Limb (tissue), 2 donors: Measurements from ENCODE around the gene THAP10.
"Not testable (repeated sequence)": the region's sequence is repeated elsewhere in the genome, so short reads cannot be mapped to it uniquely, and the experiment has no call there.

Experiments used
- DNase-seq, 2 donors: peaks; one replicate each; pipeline ENCODE4 v3.0.0-alpha.2; 2016; ENCODE audit errors: extremely low spot score in 2 of 2

The THAP10 gene

DNA sequence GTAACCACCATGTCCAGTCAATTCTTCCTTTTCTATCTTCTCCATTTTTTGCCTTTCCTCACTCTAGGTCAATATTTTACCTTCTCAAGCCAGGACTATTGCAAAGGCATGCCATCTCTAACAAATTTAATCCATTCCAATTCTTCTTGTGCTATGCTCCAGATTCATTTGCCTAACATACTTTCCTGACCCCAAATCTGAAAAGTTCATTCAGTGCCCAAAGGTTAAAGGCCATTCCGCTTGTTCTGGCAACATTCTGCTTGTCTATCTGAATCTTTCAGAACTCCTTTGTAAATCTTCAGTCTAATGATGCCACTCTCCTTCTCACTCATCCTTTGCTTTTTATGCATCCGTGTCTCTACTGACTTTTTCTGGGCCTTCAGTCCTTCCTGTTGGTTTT is 15.6 kb downstream of the THAP10 start:
- no peak for DNase-seq

GRCh38 chr15:70876011-70876410 is 16.2 kb downstream of the THAP10 start:
- no peak for DNase-seq

- DNase-seq = peak in 1 of 2 donors; percentile 61
These were observed 17.0 kb downstream of the THAP10 start for GRCh38 chr15:70875001-70875782.

- DNase-seq = no peak
These were observed 18.8 kb downstream of the THAP10 start for GRCh38 chr15:70873232-70874054.

DNA sequence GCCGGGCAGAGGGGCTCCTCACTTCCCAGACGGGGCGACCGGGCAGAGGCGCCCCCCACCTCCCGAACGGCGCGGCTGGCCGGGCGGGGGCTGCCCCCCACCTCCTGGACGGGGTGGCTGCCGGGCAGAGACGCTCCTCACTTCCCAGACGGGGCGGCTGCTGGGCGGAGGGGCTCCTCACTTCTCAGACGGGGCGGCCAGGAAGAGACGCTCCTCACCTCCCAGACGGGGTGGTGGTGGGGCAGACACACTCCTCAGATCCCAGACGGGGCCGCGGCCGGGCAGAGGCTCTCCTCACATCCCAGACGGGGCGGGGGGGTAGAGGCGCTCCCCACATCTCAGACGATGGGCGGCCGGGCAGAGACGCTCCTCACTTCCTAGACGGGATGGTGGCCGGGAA is 20.7 kb downstream of the THAP10 start:
- DNase-seq = not testable (repeated sequence)

DNA sequence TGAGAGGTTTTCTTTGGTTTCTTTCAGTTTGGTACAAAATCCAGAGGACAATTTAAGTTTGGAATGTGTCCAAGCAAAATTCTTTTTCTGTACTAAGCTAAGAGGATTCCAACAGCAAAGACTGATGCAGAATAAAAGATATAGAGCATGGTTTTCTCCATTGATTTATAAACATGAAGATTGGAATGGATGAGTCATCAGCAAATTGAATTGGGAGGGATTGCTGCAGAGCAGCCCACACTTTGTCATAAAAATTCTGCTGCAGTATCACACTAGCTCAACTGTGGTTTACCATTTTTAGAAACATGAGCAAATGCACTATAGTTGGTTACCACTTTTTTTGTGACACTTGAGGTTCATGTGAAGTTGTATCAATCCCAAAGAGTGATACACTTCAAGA is 22.2 kb downstream of the THAP10 start:
- peak in 1 of 2 donors; percentile 61 for DNase-seq

- no peak for DNase-seq
These were observed 22.9 kb downstream of the THAP10 start for GRCh38 chr15:70869346-70869745.

DNA sequence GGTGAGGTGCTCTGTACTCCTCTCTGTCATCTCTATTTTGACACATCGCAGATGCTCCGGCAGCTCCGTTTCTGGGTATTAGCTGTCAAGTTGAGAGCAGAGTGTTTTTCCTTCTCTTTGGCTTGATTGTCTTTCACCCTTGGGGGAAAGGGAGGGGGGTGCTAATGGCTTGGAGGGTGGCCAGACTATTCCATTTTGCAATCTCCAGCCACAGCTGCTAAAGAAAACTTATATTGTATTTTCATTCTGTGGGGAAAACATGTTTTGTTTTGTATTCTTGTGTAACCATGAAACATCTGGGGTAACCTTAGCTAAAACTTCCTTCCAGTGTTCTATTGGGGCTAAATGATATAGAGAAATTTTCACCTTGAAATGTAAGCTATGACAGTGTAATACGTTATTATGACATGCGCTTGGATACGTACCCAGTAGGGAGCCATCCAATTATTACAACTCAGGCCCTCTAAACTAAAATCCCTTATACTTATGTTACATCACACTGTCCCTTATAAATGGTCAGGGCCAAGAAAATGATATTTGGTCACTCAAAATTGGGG is 24.2 kb downstream of the THAP10 start:
- DNase-seq = peak; percentile 59 to 67

- DNase-seq = no peak
These were observed 25.1 kb downstream of the THAP10 start for GRCh38 chr15:70866982-70867641.

- no peak for DNase-seq
These were observed 28.6 kb downstream of the THAP10 start for GRCh38 chr15:70863450-70864218.

DNA sequence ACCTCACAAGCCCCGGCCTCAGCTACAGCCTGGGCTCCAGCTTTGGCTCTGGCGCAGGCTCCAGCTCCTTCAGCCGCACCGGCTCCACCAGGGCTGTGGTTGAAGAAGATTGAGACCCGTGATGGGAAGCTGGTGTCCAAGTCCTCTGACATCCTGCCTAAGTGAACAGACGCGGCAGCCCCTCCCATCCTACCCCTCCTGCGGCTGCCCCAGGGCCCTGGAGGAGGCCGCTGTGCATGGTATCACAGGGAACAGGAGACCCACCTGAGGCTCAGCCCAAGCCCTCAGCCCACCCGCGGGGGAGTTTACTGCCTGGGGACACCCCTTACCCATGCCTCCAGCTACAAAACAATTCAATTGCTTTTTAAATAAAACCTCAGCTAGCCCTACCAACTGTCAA is 32.2 kb downstream of the THAP10 start:
- DNase-seq = no peak

- DNase-seq = no peak
These were observed 32.8 kb downstream of the THAP10 start for GRCh38 chr15:70859322-70859908.

DNA sequence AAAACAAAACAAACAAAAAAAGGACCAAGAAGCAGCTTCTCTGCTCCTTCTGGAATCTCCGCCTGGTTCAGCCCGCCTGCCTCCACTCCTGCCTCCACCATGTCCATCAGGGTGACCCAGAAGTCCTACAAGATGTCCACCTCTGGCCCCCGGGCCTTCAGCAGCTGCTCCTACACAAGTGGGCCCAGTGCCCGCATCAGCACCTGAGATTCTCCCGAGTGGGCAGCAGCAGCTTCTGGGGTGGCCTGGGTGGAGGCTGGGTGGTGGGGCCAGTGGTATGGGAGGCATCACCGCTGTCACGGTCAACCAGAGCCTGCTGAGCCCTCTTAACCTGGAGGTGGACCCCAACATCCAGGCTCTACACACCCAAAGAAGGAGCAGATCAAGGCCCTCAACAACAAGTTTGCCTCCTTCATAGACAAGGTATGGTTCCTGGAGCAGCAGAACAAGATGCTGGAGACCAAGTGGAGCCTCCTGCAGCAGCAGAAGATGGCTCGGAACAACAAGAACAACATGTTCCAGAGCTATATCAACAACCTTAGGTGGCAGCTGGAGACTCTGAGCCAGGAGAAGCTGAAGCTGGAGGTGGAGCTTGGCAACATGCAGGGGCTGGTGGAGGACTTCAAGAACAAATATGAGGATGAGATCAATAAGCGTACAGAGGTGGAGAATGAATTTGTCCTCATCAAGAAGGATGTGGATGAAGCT is 33.5 kb downstream of the THAP10 start:
- DNase-seq = not testable (repeated sequence)

DNA sequence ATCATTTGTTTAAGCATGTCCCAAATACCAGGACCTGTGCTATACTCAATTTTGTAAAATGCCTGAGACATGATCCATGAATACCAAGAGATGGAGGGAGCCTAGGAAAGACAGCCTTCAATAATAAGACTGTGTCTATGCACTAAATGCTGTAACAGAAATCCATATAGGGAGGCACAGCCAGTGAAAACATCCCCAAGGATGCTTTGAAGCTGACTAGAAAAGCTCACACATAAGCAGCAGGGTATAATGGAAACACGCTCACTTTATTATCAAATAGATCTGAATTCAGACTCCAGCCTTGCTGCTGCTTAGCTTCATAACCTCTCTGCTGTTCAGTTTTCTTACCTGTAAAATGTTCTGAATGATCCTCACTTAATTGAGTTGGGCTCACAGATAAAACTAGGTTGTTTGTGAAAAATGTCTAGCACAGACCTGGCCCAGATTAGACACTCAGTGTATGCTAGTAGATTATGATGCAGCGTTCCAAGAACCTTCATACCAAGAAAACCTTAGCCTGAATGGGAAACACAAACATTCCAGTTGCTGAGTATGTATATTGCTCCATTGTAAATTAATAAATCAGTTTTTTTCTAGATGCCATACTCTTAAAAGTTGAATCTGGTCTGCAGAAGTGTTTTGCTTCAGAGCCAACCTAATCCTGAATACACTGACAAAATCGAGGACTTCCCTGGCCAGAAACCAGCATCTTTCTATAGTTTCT is 34.5 kb downstream of the THAP10 start:
- DNase-seq = no peak

DNA sequence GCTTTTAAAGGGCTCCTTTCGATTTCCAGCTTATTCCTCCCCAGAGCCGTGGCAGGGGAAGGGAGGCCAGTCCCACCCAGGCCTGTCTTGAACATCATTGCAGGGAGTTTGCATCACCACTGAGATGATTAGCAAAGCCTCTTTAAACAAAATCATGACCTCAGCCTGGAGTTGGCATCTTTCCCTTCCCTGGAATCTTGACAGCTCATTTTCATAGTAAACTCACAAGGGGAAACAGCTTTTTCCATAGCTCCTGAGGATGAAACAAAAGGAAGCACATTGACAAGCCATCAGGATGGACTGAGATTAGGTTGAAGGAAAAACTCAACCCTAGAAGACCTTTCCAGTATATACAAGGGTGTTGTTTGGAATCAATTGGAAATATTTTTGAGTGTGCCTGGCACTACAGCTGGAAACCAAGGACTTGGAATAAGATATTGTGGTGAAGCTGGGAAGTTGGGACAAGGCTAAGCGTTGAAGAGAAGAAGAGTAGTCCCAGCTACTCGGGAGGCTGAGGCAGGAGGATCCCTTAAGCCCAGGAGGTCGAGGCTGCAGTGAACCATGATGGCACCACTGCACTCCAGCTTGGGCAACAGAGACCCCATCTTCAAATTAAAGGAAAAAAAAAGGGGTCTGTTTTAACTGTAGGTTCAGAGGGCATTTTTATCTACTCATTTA is 35.2 kb downstream of the THAP10 start:
- peak; percentile 48 to 61 for DNase-seq

GRCh38 chr15:70856177-70856883 is 35.9 kb downstream of the THAP10 start:
- no peak for DNase-seq

DNA sequence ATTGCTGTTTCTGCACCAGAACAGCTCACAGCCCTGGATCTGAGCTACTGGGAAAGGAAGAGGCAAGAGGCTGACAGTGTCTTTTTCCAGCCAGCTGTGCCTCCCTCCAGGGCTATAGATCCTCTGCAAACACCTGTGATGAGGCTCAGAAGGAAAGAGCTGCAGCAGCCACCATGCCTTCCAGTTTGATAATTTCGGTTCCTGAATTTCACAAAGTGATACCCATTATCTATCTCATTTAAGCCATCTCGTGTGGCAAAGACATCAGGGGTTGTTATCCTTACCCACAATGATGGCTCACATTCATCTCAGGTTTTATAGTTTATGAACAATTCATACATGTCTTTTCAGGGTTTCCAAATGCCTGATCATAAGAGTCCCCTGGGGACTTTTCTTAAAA is 36.5 kb downstream of the THAP10 start:
- no peak for DNase-seq

GRCh38 chr15:70854666-70854976 is 37.6 kb downstream of the THAP10 start:
- DNase-seq = no peak
